Activated CD4-positive, alpha-beta T cell treated with anti-CD3 and anti-CD28 coated beads for 24 hours (primary cell): ENCODE data around the gene TRPV6.

Source experiments
- DNase-seq, 2 donors: peaks; one replicate each; pipeline ENCODE4 v3.0.0-alpha.2; 2020; ENCODE audit warnings: low read depth in 2 of 2

The TRPV6 gene

DNA sequence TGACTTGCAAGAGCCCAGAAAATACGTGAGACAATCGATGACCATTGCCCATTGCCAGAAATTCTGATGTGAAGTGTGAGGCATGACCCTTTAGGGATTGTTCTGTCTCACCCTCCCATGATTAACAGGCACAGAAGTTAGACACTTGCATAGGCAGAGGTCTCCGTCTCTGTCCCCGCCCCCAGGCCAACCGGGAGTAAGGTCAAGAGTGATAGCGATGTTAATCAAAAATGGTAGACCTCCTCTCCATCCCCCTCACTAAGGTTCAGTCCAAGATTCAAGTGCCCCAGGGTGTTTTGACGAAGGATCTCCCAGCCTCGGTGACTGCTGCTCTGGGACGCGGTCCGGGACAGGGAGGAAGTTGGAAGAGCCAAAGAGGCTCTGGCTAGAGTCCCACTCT is 22.7 kb upstream of the TRPV6 start:
- no peak for DNase-seq

DNA sequence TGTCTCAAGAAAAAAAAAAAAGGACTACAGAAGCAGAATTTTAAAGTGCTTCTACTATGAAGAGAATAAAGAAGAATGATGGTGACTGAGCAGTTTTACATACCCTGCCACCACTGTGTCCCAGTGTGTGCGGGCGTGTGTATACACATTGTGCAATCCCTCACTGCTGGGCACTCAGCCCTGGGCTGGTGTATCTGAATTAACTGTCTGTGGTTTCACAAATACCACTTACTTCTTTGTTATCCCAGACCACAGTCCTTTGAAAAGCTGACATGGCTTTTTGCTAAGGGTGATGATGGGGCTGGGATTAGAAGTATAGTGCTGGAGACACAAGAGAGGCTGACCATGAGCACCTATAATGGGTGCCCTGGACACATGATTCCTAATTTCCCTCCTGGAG is 21.1 kb upstream of the TRPV6 start:
- no peak for DNase-seq

- DNase-seq = no peak
These were observed 20.2 kb upstream of the TRPV6 start for GRCh38 chr7:142905759-142906158.

DNA sequence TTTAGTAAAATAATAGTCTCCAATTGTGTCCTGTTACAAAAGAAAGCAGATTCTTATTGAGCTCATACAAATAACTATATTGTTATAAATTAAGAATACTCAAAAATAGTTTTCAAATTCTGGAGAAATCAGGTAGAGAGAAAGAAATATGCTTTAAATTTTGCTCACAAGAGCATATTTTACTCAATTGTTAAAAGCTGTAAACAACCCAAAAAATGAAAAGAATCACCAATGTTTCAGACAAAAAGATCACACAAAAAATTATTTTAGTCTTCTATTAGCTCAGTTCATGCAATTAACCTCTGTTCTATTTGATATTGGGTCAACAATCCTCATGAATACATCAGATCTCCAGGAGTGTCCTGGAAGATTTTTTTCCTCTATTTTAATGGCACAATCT is 18.6 kb upstream of the TRPV6 start:
- no peak for DNase-seq

- DNase-seq = no peak
These were observed 16.1 kb upstream of the TRPV6 start for GRCh38 chr7:142901426-142902259.

DNA sequence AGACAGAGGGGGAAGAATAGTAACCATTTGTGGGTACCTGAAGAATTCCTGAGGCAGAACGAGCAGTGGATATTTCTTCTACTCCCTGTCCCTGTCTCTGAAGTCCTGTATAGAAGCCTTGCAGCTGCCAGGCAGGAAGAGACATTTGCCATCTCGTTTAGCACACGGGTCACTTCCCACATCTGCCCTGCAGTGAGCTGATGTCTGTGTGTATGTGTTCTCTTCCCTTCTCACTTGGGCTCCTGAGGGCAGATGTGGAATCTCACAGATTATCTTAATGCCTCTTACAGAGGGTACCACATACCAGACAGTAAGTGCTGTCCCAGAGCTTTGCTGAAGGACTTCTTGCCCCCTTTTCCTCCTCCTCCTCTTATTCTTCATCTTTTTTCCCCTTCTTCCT is 14.1 kb upstream of the TRPV6 start:
- no peak for DNase-seq

- DNase-seq = no peak
These were observed 13.0 kb upstream of the TRPV6 start for GRCh38 chr7:142898377-142899170.

DNA sequence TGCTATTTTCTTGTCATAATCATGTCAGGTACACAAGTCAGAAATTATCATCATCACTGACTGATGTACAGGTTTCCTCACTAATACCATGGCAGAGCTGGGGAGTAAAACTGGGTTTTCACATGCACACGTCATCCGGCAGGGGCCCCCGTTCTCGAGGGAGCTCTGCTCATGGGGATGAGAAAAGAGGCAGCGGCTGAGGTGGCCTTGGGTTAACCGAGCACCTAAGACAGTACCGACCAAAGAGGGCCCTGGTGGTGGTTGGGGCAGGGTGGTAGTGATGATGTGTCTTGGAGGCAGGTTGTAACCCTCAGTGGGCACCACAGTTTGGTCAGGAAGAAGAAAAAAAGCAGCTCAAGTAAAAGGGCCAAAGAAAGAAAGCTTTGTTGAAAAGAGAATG is 12.1 kb upstream of the TRPV6 start:
- no peak for DNase-seq

GRCh38 chr7:142896741-142897379 is 11.3 kb upstream of the TRPV6 start:
- no peak for DNase-seq

DNA sequence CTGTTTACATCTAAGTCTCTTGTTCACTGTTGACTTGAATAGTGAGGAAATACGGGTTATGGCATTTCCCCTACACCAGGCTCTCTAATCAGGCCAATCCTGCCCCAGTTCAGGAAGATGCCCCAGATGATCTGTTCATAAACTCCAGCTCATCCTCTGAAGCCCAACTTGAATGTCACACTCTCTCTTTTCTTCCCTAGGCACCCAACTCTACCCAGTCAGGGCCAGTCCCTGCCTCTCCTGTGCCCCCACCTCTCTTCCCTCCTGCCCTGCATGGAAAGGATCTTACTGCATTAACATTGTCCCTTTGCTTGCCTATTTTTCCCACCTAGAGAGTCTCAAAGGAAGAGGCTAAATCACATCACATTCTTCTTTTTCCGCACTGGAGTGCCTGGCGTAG is 10.6 kb upstream of the TRPV6 start:
- no peak for DNase-seq

DNA sequence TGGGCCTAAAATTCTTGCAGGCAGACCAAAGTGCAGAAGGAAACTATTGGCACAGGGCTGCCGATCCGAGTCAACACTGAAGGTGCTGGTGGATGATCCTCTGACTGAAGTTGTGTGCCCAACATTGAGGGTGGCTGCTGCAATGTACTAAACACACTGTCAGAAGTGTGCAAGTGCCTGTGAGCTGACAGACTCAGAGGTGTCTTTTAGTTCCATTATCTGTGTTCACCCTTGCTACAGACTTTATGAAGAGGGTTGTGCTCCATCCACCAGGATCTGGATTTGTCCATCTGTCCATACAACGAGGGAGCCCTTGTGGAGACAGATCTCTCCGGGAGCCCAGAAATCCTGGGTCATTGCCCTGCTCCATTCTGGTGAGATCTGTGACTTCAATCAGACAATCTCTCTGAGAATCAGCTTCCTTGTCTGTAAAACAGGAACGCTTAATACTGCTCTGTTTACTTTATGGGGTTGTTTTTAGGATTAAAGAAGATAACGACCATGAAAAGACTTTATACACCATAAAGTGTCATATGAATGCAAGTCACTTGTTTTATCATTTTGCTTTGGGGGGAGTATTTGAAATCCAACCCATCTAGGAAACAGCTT is 9.5 kb upstream of the TRPV6 start:
- DNase-seq = no peak

DNA sequence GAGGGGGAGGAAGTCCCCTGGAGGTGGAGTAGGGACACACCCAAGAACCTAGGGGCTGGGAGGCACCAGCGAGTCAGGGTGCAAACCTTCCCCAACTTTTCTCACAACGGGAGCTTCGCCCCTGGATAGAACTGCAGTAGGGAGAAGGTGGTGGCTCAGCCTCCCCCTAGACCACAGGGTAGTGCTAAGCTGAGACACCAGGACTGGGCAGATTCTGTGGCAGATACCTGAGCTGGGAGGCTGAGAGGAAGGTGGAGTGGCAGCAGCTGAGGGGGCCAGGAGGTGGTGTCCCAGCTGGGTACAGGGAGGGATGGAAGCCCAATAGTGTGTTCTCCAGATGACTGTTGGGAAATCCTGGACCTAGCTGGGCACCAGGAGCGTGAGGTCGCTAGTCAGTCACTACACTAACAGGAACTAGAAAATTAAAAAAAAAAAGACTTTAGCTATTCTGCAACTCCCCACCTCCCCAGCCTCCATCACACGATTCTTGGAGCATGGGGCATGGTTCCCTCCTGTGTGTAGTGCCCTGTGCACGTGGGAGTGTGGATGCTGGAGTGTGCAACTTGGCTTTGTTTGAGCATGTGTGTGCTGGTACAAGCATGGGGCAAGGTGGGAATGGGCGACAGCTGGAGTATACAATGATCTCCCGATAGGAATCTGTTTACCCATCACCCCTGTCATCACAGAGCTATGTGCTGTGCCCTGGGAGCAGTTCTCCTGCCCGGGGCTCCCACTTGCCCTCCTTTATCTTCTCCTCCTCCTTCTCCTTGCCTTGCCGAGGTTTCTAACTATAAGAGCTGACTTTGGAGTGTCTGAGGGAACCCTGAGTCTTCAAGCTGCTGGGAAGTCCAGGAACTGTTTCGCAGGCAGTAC is 8.8 kb upstream of the TRPV6 start:
- no peak for DNase-seq

DNA sequence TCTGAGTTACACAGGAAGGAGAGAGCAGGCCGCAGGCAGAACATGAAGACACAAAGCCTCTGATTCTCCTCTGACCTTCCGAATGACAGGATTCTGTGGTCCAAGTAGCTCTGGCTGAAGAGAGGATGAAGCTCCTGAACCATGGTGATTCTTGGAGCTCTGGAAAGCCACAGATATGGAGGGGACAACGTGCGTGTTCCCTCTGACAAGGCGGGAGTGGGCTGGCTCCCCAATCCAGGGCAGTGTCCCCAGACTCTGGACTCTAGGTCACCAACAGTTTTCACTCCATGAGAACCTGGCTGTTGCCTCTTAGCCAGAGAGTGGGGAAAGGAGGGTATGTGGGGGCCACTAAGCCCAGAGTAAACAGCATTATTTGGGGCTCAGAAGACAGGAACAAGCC is 7.4 kb upstream of the TRPV6 start:
- no peak for DNase-seq

DNA sequence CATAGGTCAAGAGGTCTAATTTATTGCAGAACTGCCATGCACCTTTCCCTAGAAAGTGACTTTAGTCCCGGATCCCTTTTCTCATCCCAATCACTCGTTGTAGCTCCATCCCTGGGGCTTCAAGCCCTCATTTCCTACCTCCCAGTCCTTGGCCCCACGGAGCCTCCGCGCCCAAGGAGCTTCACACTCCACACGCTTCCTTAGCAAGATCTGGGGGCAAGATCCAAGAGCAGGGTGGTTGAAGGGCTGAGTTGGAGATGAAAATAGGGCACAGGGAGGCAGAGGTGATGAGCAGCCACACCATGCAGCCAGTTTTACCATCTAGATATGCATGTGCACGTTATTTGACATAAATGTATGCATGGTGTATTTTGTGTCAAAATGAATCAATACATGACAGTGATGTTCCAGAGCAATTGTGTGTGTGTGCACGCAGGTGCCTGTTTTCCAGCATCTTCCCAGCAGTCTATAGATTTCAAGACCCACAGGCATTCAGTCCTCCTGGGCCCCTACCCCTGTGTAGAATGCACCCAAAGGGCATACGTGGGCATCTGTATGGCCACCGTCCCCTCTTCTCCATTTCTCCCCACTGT is 6.0 kb upstream of the TRPV6 start:
- DNase-seq = no peak

GRCh38 chr7:142890874-142891485 is 5.4 kb upstream of the TRPV6 start:
- DNase-seq = no peak

GRCh38 chr7:142889816-142890215 is 4.3 kb upstream of the TRPV6 start:
- DNase-seq = no peak

DNA sequence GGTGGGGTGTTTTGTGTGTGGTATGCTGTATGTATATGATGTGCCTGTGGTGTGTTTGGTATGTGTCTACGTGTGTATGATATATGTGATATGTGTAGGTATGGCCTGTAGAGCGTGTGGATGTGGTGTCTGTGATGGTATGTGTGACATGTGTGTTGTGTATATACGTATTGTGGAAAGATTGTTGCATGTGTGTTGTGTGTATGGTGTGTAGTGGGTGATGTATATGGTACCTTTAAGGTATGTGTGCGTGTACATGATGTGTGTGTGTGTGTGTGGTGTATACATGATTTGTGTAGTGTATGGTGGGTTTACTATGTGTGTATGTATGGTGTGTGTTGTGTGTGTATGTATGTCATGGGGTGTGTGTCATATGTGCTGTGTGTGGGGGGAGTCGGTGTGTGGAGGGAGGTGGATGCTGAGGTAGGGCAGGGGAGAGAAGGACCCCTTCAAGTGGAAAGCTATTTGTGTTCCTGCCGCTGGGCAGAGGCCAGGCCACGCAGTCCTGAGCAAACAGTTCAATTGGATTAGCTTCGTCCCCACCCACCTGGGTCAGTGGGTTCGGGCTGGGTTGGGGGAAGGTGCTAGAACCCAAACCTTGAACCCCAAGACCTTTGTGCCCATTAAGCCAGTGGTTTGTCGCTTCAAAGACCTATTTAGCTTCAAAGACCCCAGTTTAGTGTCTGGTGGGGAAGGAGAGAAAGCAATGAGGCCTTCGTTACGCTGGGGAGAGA is 1.9 kb upstream of the TRPV6 start:
- no peak for DNase-seq

GRCh38 chr7:142886866-142887265 is 1.3 kb upstream of the TRPV6 start:
- DNase-seq = no peak

GRCh38 chr7:142884286-142884640 is 1.3 kb downstream of the TRPV6 start:
- DNase-seq = no peak
